Progenitor cell of endocrine pancreas (in vitro differentiated cells): ENCODE measurements around the gene DNAL1. TPM values are rescaled to one million over a fixed set of nuclear protein-coding genes. Genes with fewer than 3 reads are reported as not detected.

Source experiments
- DNase-seq: peaks from one replicate; pipeline ENCODE4 v3.0.0; 2021; ENCODE audit warnings: low spot score; ENCODE audit not compliant: unreplicated experiment
- H3K27ac Mint-ChIP-seq: 2 replicates; pipeline ENCODE4 v1.8.0; 2021; ENCODE audit warnings: mild to moderate bottlenecking, moderate library complexity, mixed read lengths
- H3K27me3 Mint-ChIP-seq: 2 replicates; pipeline ENCODE4 v1.8.0; 2021; ENCODE audit warnings: mixed read lengths
- H3K36me3 Mint-ChIP-seq: 2 replicates; pipeline ENCODE4 v1.8.0; 2022; ENCODE audit warnings: mixed read lengths; ENCODE audit not compliant: insufficient read depth
- H3K4me1 Mint-ChIP-seq: 2 replicates; pipeline ENCODE4 v1.8.0; 2021; ENCODE audit warnings: low read depth, mixed read lengths
- H3K4me3 Mint-ChIP-seq: 2 replicates; pipeline ENCODE4 v1.8.0; 2021; ENCODE audit warnings: low read depth, mild to moderate bottlenecking, moderate library complexity, mixed read lengths
- H3K9me3 Mint-ChIP-seq: 2 replicates; pipeline ENCODE4 v1.8.0; 2021; ENCODE audit warnings: low read depth, mixed read lengths
- CTCF ChIP-seq: fragments of 200-600 bp; sonication (generic); IDR thresholded peaks from one replicate; pipeline ENCODE4 v1.5.0; 2021; ENCODE audit warnings: antibody characterized with exemption, mild to moderate bottlenecking; ENCODE audit not compliant: unreplicated experiment
- total RNA-seq: library from RNA; stranded (reverse); gene quantifications from 2 replicates; pipeline ENCODE4 v1.2.1, GENCODE V29; 2021

Gene DNAL1
- total RNA-seq, 1 donor from 2014 or later = 29.9 TPM

GRCh38 chr14:73744874-73745529 is 100.2 kb downstream of the DNAL1 start:
- H3K27ac Mint-ChIP-seq = peak overlapping the region; percentile 89
- H3K36me3 Mint-ChIP-seq = no peaks in the 10 kb centered on the region
- no peak for TF ChIP-seq CTCF
- H3K27me3 Mint-ChIP-seq = no peaks in the 10 kb centered on the region
- H3K4me3 Mint-ChIP-seq = no peak overlapping the region
- peaks cover 50% of the 10 kb centered on the region for H3K4me1 Mint-ChIP-seq
- no peaks in the 10 kb centered on the region for H3K9me3 Mint-ChIP-seq
- DNase-seq = no peak

- peaks cover 43% of the 10 kb centered on the region for H3K4me1 Mint-ChIP-seq
- H3K27ac Mint-ChIP-seq = peak overlapping the region; percentile 29
- no peaks in the 10 kb centered on the region for H3K36me3 Mint-ChIP-seq
- H3K27me3 Mint-ChIP-seq = no peaks in the 10 kb centered on the region
- DNase-seq = no peak
- TF ChIP-seq CTCF = no peak
- H3K9me3 Mint-ChIP-seq = no peaks in the 10 kb centered on the region
- no peak overlapping the region for H3K4me3 Mint-ChIP-seq
These were observed 101.1 kb downstream of the DNAL1 start for GRCh38 chr14:73745571-73746519.

- Mint-ChIP-seq H3K9me3 (no peaks in the 10 kb centered on the region), H3K4me1 (peaks cover 34% of the 10 kb centered on the region), H3K27me3 (no peaks in the 10 kb centered on the region), H3K4me3 (no peak overlapping the region), H3K36me3 (no peaks in the 10 kb centered on the region), H3K27ac (peak overlapping the region; percentile 84)
- TF ChIP-seq CTCF = no peak
- no peak for DNase-seq
These were observed 102.0 kb downstream of the DNAL1 start for GRCh38 chr14:73746520-73747378.

- no peaks in the 10 kb centered on the region for H3K9me3 Mint-ChIP-seq
- no peaks in the 10 kb centered on the region for H3K27me3 Mint-ChIP-seq
- peaks cover 30% of the 10 kb centered on the region for H3K4me1 Mint-ChIP-seq
- DNase-seq = no peak
- no peak for TF ChIP-seq CTCF
- H3K27ac Mint-ChIP-seq = peak overlapping the region; percentile 84
- no peak overlapping the region for H3K4me3 Mint-ChIP-seq
- H3K36me3 Mint-ChIP-seq = no peaks in the 10 kb centered on the region
These were observed 102.8 kb downstream of the DNAL1 start for GRCh38 chr14:73747379-73748211.
